HL-60/S4 (cell line): ENCODE data around the gene CMIP.

ENCODE experiments used
- in situ Hi-C: fragments of 300-500 bp; cut with MboI; formaldehyde crosslinking; loops from 2 replicates; pipeline ENCODE4 v1.14.3; 2022; ENCODE audit warnings: low sequenced_read_pairs

Gene CMIP

GRCh38 chr16:81599034-81599744, 154.6 kb downstream of the CMIP start:
- in situ Hi-C loops = no loop called here

DNA sequence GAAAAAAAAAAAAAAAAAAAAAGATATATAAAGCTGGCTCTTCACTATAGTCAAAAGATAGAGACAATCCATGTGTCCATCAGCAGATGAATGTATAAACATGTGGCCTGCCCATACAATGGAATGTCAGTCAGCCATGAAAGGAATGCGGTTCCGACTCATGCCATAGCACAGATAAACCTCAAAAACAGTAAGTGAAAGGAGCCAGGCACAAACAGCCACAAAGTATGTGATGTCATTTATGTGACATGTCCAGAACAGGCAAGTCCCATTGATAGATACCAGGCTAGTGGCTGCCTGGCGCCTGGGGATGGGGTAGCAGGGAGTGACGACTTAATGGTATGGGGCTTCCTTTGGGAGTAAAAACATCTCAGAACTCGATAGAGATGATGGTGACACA, 155.7 kb downstream of the CMIP start:
- in situ Hi-C loops = no loop called here

- in situ Hi-C loops = no loop called here
These were observed 156.4 kb downstream of the CMIP start for GRCh38 chr16:81601008-81601428.

DNA sequence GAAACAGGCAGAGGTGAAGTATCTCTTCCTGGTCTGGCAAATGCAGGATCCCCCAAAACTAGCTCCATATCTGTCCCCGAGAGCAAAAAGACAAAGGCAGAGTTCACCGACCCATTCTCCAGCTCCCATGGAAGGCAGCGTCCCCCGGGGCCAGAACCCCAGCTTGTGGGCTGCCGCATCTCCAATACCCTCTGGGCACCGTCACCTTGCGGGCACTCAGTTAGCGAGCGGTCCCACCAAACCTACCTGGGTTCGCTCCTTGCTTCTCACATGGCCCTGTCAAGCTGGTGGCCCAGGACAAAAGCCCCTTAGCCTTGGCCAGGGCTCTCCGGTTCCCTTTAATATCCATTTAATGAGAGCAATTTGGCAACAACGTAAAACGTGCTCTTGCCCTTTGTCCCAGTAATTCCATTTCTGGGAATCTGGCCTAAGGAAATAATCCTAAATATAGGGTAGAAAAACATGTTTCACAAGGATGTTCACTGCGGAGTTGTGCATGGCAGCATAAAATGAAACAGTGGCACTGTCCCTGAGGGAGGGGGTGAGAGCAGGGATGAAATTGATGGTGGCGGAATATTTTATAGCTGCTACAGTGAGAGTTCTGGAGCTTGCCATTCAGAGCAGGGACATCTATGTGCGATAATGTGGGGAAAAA, 157.1 kb downstream of the CMIP start:
- in situ Hi-C loops = no loop called here

DNA sequence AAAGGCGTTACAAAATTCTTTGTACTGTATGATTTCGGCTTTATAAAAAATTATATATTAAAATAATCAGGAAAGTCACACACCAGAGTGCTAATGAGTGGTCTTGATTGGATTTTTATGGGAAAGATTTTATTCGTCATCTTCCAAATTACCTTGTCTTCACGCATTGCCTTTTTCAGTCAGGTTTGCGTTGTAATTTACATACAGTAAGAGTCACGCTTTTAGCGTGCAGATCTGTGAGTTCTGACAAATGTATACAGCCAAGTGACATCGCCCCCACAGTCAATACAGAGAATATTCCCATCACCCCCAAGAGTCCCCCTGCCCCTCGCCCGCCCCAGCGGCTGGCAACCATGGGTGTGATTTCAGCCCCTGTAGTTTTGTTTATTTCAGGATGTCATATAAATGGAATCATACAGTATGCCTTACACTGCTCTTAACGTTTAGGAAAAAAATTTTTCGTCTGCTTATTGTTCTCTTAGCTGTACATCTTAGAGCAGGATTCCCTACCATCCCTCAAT, 157.7 kb downstream of the CMIP start:
- in situ Hi-C loops = no loop called here

DNA sequence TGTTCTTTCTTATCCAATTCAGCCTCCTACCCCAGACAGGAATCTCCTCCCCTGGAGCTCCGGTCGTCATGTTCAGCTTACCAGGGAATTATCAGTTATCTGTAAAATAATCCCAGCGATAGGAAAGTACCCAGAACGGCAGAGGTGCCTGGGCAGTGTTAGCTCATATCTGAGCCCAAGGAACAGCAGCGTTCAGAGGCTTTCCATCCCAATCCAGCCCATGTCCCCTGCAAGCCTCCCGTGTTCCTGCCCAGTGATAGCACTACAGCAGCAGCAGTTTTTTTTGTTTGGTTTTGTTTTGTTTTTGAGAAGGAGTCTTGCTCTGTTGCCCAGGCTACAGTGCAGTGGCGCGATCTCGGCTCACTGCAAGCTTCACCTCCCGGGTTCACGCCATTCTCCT, 158.2 kb downstream of the CMIP start:
- in situ Hi-C loops = no loop called here

GRCh38 chr16:81604960-81605383, 160.4 kb downstream of the CMIP start:
- in situ Hi-C loops = no loop called here

DNA sequence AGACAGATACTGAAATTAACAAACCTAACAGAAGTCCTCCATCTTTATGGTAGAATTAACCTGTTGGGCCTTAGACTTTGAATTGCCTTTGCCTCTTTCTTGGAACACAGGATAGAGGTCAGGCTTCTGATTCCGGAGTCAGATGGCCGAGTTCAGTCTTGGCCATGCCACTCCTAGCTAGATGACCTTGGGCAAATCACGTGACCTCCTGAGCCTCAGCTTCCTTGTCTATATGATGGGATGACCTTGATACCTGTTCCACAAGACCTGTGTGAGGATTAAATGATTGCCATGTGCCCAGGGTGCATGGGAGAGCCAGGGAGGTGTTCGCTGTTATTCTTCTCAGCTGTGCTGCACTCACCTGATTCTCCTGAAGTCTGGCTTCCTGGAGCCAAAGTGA, 161.4 kb downstream of the CMIP start:
- in situ Hi-C loops = no loop called here

DNA sequence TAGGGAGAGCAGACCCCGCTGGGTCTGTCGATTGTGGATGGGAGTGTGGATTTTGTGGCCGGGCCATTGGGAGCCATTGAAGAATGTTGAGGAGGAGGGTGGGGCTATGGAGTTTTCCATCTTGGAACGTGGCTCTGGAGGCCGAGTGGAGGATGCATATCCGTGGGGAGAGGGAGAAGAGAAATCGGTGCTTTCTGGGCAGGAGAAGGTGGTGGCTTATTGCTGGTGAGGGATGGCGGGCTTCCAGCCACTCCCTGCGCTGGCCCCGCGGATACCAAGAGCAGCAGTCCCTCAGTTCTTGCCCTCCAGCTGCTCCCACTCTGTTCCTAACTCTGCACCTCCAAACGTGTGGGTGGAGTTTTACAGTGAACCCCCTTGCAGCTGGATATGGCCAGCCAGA, 162.4 kb downstream of the CMIP start:
- in situ Hi-C loops = no loop called here

- in situ Hi-C loops = no loop called here
These were observed 163.4 kb downstream of the CMIP start for GRCh38 chr16:81607805-81608522.

DNA sequence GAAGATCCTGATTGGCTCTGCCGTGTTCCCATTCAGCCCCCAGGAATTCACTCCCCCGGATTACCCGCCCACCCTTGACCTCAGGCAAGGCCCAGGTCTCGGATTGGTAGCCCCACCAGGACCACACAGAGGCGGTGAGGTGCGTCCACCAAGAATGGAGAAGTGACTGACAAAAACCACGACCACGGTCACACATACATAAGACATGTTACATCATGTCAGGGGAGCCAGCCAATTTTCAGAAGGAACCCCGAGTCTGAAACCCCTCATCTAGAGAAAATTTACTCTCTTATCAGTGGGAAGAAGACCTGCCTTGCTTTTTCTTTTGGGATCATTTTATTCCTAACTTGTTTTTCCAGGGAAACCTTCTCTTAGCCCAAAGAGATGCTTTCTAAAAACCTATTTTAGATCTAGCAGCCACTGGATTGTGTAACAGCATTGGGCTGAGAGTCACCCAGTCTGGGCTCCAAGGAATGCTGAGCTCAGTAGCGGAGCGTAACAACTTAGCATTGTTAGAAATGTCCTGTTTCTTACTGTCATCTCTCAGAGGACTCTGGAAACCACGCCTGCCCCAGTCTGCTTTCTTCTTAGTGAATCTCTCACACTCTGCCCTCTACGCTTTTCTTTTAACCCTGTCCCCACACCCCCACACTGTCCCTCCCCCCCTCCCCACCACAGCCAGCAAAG, 164.1 kb downstream of the CMIP start:
- in situ Hi-C loops = no loop called here

DNA sequence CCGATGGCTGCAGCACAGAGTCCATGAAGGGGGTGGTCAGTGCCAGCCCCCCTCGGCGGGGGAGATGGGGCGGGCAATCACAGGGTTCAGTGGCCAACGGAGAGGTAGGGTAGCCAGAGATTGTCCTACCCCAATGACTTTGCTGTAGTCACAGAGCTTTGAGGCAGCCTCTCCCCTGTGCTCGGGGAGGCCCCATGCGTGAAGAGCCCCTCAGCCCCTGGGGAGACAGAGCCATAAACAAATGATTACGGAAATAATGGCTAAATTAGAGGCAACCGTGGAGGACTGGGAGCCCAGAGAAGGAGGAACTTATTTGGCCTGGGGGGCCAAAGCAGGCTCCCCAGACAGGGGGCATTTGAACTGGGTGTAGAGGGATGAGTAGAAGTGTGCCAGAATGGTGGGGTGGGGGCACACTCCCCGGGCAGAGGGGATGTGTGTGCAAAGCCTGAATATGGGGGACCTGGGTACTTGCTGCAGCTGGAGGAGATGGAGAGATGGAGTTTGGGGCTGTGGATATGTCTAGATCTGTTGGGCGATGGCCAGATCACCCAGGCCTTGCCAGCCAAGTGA, 164.8 kb downstream of the CMIP start:
- in situ Hi-C loops = no loop called here

GRCh38 chr16:81610144-81610842, 165.7 kb downstream of the CMIP start:
- in situ Hi-C loops = no loop called here

DNA sequence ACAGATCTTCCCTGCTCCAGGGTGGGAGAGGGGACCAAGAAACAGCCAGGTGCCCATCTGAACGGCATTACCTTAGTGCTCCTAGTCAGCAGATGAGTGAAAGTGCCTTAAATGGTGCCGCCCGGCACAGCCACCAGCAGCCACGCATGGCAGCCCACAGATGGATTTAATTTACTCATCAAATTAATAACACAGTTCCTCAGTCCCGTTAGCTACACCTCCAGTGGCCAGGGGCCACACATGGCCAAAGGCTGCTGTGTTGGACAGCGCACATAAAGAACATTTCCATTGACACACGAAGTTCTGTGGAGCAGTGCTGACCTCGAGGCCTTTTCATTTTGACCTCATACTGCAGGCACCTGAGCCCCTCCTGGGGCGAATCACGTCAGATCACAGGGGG, 166.3 kb downstream of the CMIP start:
- in situ Hi-C loops = no loop called here

GRCh38 chr16:81611721-81612120, 167.1 kb downstream of the CMIP start:
- in situ Hi-C loops = no loop called here

GRCh38 chr16:81612351-81613163, 167.9 kb downstream of the CMIP start:
- in situ Hi-C loops = no loop called here

DNA sequence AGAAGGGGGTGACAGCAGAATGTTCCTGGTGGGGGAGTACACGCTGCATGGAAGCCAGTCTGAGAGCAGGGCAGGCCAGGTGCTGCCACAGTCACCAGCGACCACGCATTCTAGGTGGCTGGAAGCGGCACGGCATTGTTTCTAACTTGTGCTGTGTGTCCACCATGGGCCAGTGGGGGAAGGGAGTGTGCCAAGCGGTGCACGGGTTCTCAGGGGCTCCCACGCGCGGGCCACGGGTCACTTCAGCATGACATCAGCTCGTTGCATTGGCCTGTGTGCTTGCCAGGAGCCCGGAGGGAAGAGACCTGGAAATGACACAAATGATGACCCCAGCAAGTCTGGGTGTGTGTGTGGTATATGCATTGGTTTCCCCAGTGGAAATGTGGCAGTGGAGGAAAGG, 169.6 kb downstream of the CMIP start:
- in situ Hi-C loops = no loop called here

DNA sequence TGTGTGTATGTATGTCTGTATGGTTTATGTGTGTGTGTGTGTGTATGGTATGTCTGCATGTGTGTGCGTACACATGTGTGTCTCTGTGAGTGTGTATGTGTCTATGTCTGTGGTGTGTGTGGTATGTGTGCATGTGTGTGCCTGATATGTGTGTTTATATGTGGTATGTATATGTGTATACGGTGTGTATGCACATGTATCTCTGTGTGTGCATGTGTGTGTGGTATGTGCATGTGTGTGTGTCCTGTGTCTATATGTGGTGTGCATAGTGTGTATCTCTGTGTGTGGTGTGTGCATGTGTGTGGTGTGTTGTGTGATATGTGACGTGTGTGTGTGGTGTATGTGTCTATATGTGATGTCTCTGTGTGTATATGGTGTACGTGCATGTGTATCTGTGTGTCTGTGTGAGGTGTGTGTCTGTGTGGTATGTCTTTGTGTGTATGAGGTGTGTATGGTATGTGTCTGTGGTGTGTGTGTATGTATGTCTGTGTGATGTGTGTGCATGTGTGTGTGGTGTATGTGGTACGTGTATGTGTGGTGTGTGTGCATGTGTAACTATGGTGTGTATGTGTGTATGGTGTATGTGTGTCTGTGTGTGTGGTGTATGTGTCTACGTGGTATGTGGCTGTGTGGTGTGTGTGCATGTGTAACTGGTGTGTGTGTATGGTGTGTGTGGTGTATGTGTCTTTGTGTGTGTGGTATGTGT, 170.2 kb downstream of the CMIP start:
- in situ Hi-C loops = no loop called here

GRCh38 chr16:81615411-81615810, 170.8 kb downstream of the CMIP start:
- in situ Hi-C loops = no loop called here
